SK-N-SH (cell line): ENCODE results near the gene NOPCHAP1. TPM values are rescaled to one million over a fixed set of nuclear protein-coding genes. Genes with fewer than 3 reads are reported as not detected.

Experiments used
- CTCF ChIA-PET: fragments of 300-600, 350-600 bp; formaldehyde crosslinking; extraction: SDS; loops from one replicate; lab custom pipeline; 2021; lab: Yijun Ruan, JAX
- POLR2A ChIA-PET: fragments of 350-600 bp; sonication (Branson Sonifier 250); formaldehyde crosslinking; extraction: SDS; loops from one replicate; lab custom pipeline; 2020; ENCODE audit warnings: antibody characterized with exemption, inconsistent platforms; lab: Yijun Ruan, JAX
- DNase-seq: peaks from one replicate; pipeline ENCODE4 v3.0.0; 2012
- H2AFZ ChIP-seq: fragments of 200-600 bp; sonication (generic); 2 replicates; pipeline ENCODE4 v1.8.1; 2016; ENCODE audit warnings: antibody characterized with exemption, mild to moderate bottlenecking, low read depth
- H3F3A ChIP-seq: fragments of 200-600 bp; sonication (generic); replicated peaks from 2 replicates; pipeline ENCODE3; 2016; ENCODE audit warnings: antibody characterized with exemption, mild to moderate bottlenecking; ENCODE audit not compliant: insufficient read depth
- H3K27ac ChIP-seq, 2 experiments: fragments of 200-500 bp in 1 of 2; fragments of 200-600 bp in 1 of 2; sonication (Bioruptor generic) in 1 of 2; sonication (generic), shearing (Covaris generic) in 1 of 2; 2 replicates each; pipeline versions ENCODE4 v1.5.1 to v1.6.1; 2014 to 2016; ENCODE audit warnings: low read depth in 2 of 2, inconsistent platforms in 1 of 2, low read length in 1 of 2, mild to moderate bottlenecking in 1 of 2, mixed read lengths in 1 of 2
- H3K27me3 ChIP-seq: fragments of 200-600 bp; sonication (generic), shearing (Covaris generic); 2 replicates; pipeline ENCODE4 v1.6.1; 2016; ENCODE audit warnings: mixed run types; ENCODE audit not compliant: insufficient read depth
- H3K36me3 ChIP-seq, 2 experiments: fragments of 200-500 bp in 1 of 2; fragments of 200-600 bp in 1 of 2; sonication (Bioruptor generic) in 1 of 2; sonication (generic) in 1 of 2; replicated peaks in 1 of 2; 2 replicates each; pipeline versions ENCODE3 to v1.5.1; 2014 to 2016; ENCODE audit warnings: low read length in 1 of 2, mild to moderate bottlenecking in 1 of 2; ENCODE audit not compliant: insufficient read depth in 2 of 2, control insufficient read depth in 1 of 2
- H3K4me1 ChIP-seq, 2 experiments: fragments of 200-500 bp in 1 of 2; fragments of 200-600 bp in 1 of 2; sonication (Bioruptor generic) in 1 of 2; sonication (generic), shearing (Covaris generic) in 1 of 2; 2 replicates each; pipeline versions ENCODE4 v1.5.1 to v1.6.1; 2014 to 2016; ENCODE audit warnings: low read depth in 1 of 2, low read length in 1 of 2, mixed run types in 1 of 2; ENCODE audit not compliant: insufficient read depth in 2 of 2, control insufficient read depth in 1 of 2
- H3K4me2 ChIP-seq: fragments of 200-600 bp; sonication (generic), shearing (Covaris generic); 2 replicates; pipeline ENCODE4 v1.6.1; 2017; ENCODE audit warnings: mixed run types
- H3K4me3 ChIP-seq, 2 experiments: fragments of 200-500 bp in 1 of 2; fragments of 200-600 bp in 1 of 2; sonication (Bioruptor generic) in 1 of 2; sonication (generic), shearing (Covaris generic) in 1 of 2; 2 replicates each; pipeline versions ENCODE4 v1.5.1 to v1.8.1; 2014 to 2016; ENCODE audit warnings: low read depth in 2 of 2, inconsistent platforms in 1 of 2, low read length in 1 of 2, mild to moderate bottlenecking in 1 of 2, mixed read lengths in 1 of 2, moderate library complexity in 1 of 2
- H3K79me2 ChIP-seq: fragments of 200-600 bp; sonication (generic); 2 replicates; pipeline ENCODE4 v1.8.1; 2017; ENCODE audit warnings: mild to moderate bottlenecking; ENCODE audit not compliant: insufficient read depth
- H3K9ac ChIP-seq: fragments of 200-600 bp; sonication (generic); 2 replicates; pipeline ENCODE4 v1.6.1; 2017; ENCODE audit warnings: mixed run types
- H3K9me2 ChIP-seq: fragments of 200-600 bp; sonication (generic); 2 replicates; pipeline ENCODE4 v1.6.1; 2017; ENCODE audit warnings: mixed run types
- H3K9me3 ChIP-seq: fragments of 200-600 bp; sonication (generic); 2 replicates; pipeline ENCODE4 v1.6.1; 2017; ENCODE audit warnings: mixed run types, mild to moderate bottlenecking, moderate library complexity
- H4K20me1 ChIP-seq: fragments of 200-600 bp; sonication (generic); 2 replicates; pipeline ENCODE4 v1.6.1; 2017; ENCODE audit warnings: mild to moderate bottlenecking, mixed run types; ENCODE audit not compliant: insufficient read depth
- ELF1 ChIP-seq: IDR thresholded peaks from 2 replicates; pipeline ENCODE4 v1.4.0; 2012
- EZH2phosphoT487 ChIP-seq: fragments of 200-600 bp; sonication (generic); IDR thresholded peaks from 2 replicates; pipeline ENCODE4 v1.6.1; 2017; ENCODE audit warnings: low read depth, mixed run types, mild to moderate bottlenecking, antibody characterized with exemption, moderate library complexity, borderline replicate concordance
- GATA2 ChIP-seq: sonication (generic); formaldehyde crosslinking; IDR thresholded peaks from 2 replicates; pipeline ENCODE4 v1.5.0; 2020; ENCODE audit warnings: mild to moderate bottlenecking, missing genetic modification reagents
- IRF3 ChIP-seq: fragments of 150-350 bp; IDR thresholded peaks from 2 replicates; pipeline ENCODE4 v1.6.1; 2016; ENCODE audit warnings: mild to moderate bottlenecking, low read depth, low read length
- MEF2A ChIP-seq: IDR thresholded peaks from 2 replicates; pipeline ENCODE4 v1.4.0; 2012; ENCODE audit warnings: low read depth, borderline replicate concordance
- NFIC ChIP-seq: IDR thresholded peaks from 2 replicates; pipeline ENCODE4 v1.4.0; 2012; ENCODE audit warnings: borderline replicate concordance
- POLR2AphosphoS5 ChIP-seq: IDR thresholded peaks from 2 replicates; pipeline ENCODE4 v1.6.1; 2012; ENCODE audit warnings: low read depth, low read length
- RAD21 ChIP-seq: IDR thresholded peaks from 2 replicates; pipeline ENCODE4 v1.6.1; 2012; ENCODE audit warnings: mild to moderate bottlenecking, low read length
- RXRA ChIP-seq: IDR thresholded peaks from 2 replicates; pipeline ENCODE4 v1.4.0; 2012; ENCODE audit warnings: low read depth, mild to moderate bottlenecking, borderline replicate concordance
- TEAD4 ChIP-seq: IDR thresholded peaks from 2 replicates; pipeline ENCODE4 v1.4.0; 2012; ENCODE audit warnings: mild to moderate bottlenecking, borderline replicate concordance; ENCODE audit not compliant: insufficient read depth
- ZBTB33 ChIP-seq: IDR thresholded peaks from 2 replicates; pipeline ENCODE4 v1.4.0; 2012; ENCODE audit warnings: low read depth, borderline replicate concordance
- WGBS: methylation state at CpG from one replicate; pipeline ENCODE4 v1.1.6; 2017; ENCODE audit warnings: low lambda C conversion rate; 5-methylcytosine and 5-hydroxymethylcytosine counted together
- polyA plus RNA-seq, 3 experiments: library from polyadenylated mRNA; depleted of rRNA; stranded (reverse); fragments of >200 nt; gene quantifications; 2 replicates each; pipeline ENCODE4 v1.2.3, GENCODE V29; 2012
- TF ChIP-seq, protein P1 (sequence below): IDR thresholded peaks from 2 replicates; pipeline ENCODE4; 2012

NOPCHAP1 gene
- polyA plus RNA-seq, 1 of the 3 experiments (the other 2 are of a cell fraction), result 17.3 TPM

DNA sequence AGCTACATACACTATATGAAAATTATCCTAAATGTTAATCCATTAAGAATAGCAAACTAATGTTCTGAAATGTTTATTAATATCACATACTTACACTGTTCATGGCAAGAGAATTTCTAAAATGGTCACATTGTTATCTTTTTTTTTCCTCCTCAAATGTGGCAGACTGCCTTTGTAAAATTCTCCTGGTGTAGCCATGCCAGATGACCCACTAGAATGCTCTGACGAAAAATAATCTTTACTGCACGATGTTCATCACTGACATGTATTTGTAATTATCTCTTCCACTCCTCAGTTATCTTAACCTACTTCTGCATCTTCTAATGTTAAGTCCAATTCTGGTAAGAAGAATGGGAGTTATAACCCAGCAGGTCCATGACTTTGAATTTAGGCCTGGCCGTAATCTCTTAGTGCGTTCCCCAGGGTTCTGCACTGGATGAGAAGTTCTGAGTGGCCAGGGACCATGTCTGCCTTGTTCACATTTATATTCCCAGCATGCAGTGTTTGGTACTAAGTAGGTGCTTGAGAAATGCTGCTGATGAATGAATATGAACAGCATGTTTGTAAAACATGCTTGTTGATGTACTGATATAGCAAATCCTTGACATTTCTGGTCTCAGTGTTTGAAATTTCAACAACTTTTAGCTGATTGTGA is 46.7 kb downstream of the NOPCHAP1 start (continued):
- TF ChIP-seq IRF3 (no peak), TEAD4 (no peak), GATA2 (CRISPR knock-in tag) (no peak), MEF2A (no peak), NFIC (no peak)

- CTCF ChIA-PET, result interaction anchor here (1.7 to 2.6 kb wide), 4 partner anchors 19 to 652 kb away, joined by 4 to 10 read pairs (median 8); partner anchors contain the start of gene SLC41A2
- H3K9me2 ChIP-seq, result no peaks in the 10 kb centered on the region
- no peaks in the 10 kb centered on the region for H3K27me3 ChIP-seq
- no peak for DNase-seq
- H2AFZ ChIP-seq, result no peak overlapping the region
- TF ChIP-seq, protein P1, sequence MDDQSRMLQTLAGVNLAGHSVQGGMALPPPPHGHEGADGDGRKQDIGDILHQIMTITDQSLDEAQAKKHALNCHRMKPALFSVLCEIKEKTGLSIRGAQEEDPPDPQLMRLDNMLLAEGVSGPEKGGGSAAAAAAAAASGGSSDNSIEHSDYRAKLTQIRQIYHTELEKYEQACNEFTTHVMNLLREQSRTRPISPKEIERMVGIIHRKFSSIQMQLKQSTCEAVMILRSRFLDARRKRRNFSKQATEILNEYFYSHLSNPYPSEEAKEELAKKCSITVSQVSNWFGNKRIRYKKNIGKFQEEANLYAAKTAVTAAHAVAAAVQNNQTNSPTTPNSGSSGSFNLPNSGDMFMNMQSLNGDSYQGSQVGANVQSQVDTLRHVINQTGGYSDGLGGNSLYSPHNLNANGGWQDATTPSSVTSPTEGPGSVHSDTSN, result no peak
- TF ChIP-seq ZBTB33 (no peak), GATA2 (CRISPR knock-in tag) (no peak), RAD21 (no peak), RXRA (no peak), POLR2AphosphoS5 (no peak), ELF1 (no peak), EZH2phosphoT487 (no peak)
- peaks cover 6 to 14% of the 10 kb centered on the region in 2 experiments for H3K36me3 ChIP-seq
- H4K20me1 ChIP-seq, result no peaks in the 10 kb centered on the region
- H3K27ac ChIP-seq, result no peak overlapping the region
- no peaks in the 10 kb centered on the region for H3K79me2 ChIP-seq
- no peaks in the 10 kb centered on the region for H3K4me1 ChIP-seq
- no peak overlapping the region for H3K4me3 ChIP-seq
- H3F3A ChIP-seq, result no peaks in the 10 kb centered on the region
- no peak overlapping the region for H3K4me2 ChIP-seq
- no peaks in the 10 kb centered on the region for H3K9me3 ChIP-seq
- POLR2A ChIA-PET, result no interaction called here
- no peak overlapping the region for H3K9ac ChIP-seq
- WGBS, result 80% methylated on average over 2 of the region's 2 CpGs
Measured at GRCh38 chr12:105033851-105034250, 47.7 kb downstream of the NOPCHAP1 start.

Other genes with a start within 250 kb of the NOPCHAP1 start
- 1.7 and 3.1 TPM in 2 replicates for gene SLC41A2, start 28.0 kb upstream of the NOPCHAP1 start, polyA plus RNA-seq (2012; rRNA removed)
- 1.9 and 3.4 TPM in 2 replicates for gene ALDH1L2, start 98.1 kb downstream of the NOPCHAP1 start, polyA plus RNA-seq (2012; rRNA removed)
- gene WASHC4, start 121.4 kb downstream of the NOPCHAP1 start, polyA plus RNA-seq (2012; rRNA removed), result 11.2 and 15.9 TPM in 2 replicates
- gene APPL2, start 249.9 kb downstream of the NOPCHAP1 start, polyA plus RNA-seq (2012; rRNA removed), result 59.2 and 65.9 TPM in 2 replicates